ENCODE results near the gene MC3R.

Gene MC3R

DNA sequence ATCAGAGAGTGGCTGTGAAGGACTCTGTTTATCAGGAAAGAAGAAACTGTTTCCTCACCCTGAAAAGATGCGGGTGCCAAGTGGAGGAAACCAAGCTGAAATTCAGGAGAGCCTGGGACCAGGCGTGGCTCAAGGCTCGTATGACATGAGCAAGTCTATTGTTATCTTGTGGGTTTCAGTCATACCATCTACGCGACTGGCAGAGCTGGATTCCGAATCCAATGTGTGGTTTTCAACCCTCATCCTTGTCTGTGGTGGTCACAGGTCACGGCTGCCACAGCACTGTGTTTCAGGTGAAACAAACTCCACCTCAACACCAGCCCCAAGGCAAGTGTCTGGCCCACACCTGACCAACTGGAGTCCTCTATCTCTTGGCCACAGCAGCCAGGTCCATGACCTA, 9.1 kb downstream of the MC3R start:
- no peak for DNase-seq

DNA sequence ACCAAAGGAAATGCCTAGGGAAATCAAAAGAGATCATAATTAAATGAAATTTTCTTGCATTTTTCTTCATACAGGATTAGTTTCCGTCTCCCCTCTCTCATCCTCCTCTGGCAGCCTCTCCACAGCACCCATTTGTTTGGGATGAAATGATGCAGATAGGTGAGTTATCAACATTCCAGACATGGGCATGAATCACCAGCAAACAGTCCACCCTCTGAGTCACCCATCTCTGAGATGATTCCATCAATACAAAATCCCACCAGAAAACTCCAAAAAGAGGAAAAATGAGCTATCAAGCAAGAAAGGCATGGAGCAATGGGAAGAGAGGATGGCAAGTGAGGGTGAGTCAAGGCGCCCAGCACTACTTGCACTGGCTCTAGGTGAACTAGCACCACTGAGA, 11.4 kb downstream of the MC3R start:
- no peak for DNase-seq

DNA sequence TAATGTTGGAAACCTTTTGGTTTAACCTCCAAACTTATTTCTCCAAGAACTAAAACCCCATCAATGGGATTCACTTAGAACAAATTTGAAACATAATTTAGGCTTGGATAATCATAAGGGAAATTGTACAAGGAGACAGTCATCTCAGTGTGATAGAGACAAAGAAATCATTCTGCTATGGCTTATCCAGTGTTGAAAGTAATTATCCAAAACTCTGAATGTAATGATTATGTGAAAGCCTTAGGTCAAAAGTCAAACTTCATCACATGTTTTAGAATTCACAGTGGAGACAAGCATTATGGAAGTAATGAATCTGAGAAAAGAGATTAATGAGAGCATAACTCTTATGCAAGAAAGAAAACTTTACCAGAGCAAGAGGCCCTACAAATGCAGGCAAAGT, 20.0 kb downstream of the MC3R start:
- no peak for DNase-seq

DNA sequence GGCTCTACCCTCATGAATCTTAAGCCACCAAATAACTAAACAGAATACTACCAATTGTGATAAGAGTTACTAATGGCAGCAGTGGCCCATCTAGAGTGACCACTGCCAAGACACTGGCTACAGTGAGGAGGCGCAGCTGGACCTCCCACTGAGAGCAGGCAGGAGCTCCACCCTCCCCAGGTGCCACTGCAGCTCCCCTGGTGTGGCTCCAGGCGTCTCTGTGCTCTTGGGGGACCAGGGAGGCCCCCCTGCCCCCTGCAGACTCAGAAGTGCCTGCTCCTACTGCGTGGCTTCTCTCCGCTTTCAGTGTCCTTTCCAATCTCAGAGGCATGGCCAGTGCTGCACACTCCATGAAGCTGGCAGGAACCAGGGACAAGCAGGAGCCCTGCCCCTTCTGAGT, 23.4 kb downstream of the MC3R start:
- DNase-seq, result no peak

DNA sequence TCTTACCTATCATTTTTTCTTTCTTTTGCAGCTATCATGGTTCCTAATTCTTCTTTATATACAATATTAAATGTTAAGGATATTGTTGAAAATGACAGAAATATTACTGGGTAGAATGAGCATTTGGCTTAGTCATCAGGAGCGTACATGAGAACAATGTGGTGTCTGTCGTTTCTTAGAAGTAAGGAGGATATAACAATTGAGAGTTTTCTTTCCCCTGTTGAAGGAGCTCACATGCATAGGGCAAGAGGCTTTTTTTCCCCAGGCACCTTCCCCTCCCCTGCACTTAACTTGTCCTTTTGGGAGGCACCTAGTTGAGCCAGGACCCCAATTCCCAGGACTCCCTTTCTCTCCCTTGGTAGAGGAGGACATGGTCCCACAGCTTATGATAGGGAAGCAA, 25.0 kb downstream of the MC3R start:
- DNase-seq, result no peak

DNA sequence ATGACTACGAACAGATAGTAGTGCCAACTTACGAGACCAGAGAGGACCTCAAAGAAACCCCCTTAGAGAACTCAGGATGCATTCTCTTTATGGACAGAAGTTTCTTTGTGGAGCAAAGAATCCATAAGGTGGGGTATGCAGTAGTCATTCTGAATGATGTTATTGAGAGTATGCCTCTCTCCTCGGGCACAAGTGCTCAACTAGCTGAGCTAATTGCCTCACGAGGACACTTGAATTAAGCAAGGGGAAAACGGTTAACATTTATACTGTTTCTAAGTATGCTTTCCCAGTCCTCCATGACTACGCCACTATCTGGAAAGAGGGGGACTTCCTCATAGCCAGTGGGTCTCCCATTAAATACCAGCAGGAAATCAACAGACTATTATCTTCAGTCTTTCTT, 25.6 kb downstream of the MC3R start:
- no peak for DNase-seq

DNA sequence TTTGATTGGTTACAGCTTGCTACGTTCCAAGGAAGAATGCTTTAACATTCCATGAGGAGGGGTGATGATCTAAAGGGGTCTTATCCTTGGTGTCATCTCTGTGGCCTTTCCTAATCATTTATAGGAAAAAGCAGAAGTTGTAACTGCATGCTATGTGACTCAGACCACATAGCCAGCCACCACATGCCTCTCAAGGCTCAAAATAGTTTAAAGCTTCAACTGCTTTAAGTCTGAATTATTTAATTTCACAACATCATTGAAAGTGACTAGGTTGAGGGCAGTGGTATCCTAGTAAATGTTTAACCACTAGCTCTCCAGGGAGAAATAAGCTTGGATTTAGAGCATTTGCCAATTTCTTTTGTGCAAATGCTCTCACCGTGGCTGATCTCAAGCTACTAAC, 29.7 kb downstream of the MC3R start:
- DNase-seq, result no peak

DNA sequence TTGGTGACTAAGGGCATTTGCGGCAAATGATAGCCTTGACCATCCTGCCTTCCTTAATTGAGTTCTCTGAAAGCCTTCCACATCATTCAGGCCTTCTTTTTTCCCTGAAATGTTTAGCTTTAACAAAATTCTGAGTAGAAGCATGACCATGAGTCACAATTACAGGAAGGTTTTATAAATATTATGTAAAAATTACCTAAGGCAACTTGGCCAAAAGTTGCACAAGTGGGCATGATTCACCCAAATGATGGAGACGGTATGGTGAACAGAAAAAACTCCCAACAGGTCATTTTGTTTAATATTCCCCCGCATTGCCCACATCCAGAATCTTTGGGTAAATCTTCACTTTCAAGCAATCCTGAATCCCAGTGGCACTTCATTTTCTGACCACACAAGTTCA, 37.0 kb downstream of the MC3R start:
- no peak for DNase-seq

DNA sequence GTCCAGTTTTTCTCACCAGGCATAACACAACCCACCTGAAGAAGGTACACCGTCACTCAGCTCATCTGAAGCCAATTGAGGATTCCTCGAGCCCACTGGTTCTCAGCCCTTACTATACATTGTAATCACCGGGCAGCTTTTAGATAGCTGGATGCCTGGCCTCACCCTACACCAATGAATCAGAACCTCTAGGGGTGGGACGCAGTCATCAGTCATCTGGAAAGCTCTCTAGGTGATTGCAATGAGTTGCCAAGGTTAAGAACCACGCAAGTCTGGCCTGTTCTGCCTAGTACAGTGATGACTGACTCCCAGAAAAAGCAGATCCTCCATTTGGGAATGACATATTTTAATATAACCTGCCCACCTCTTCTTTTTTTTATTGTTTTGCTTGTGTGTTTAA, 41.1 kb downstream of the MC3R start:
- DNase-seq, result no peak

DNA sequence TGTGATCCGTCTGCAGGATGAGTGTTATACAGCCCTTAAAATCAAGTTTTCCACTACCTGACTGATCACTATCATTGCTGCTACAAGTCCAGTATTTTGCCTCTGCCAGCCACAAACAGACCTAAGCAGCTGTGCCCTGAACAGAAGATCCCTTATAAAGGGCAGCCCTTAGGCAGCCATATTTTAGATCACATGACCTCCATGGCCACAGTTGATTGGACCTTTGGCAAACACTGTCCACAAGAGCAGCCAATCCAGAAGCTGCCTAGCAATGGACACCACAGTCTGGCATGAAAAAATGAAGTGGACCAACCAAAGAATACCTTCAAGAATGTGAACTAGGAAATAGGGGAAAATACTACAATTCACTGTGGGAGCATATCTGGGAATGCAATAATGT, 50.8 kb downstream of the MC3R start:
- DNase-seq, result no peak

Measured in NCI-H510A (cell line).